Astrocyte (in vitro differentiated cells and primary cell): Measurements from ENCODE around the gene SH2D4B. TPM values are rescaled to one million over a fixed set of nuclear protein-coding genes. Genes with fewer than 3 reads are reported as not detected.
A peak's percentile ranks its signal among the peaks of the same experiment; 100 is the strongest.

Experiments
- DNase-seq: peaks from one replicate; pipeline ENCODE4 v3.0.0-alpha.2; 2010; ENCODE audit warnings: low read depth
- FAIRE-seq: peaks from 2 replicates; lab custom pipeline; 2011; peaks lifted over from hg19 to GRCh38; lab: Jason Lieb, UNC
- H2AFZ ChIP-seq: 2 replicates; pipeline ENCODE4 v1.6.0; 2012; ENCODE audit warnings: low read depth, low read length, inconsistent platforms
- H3K27ac ChIP-seq: 2 replicates; pipeline ENCODE4 v1.5.1; 2011; ENCODE audit warnings: low read depth, low read length, inconsistent platforms
- H3K27me3 ChIP-seq: 2 replicates; pipeline ENCODE4 v1.6.0; 2011; ENCODE audit warnings: low read length, inconsistent platforms; ENCODE audit not compliant: insufficient read depth
- H3K36me3 ChIP-seq: 2 replicates; pipeline ENCODE4 v1.5.1; 2011; ENCODE audit warnings: low read length, inconsistent platforms; ENCODE audit not compliant: insufficient read depth
- H3K4me1 ChIP-seq: 2 replicates; pipeline ENCODE4 v1.5.1; 2011; ENCODE audit warnings: low read length, inconsistent platforms; ENCODE audit not compliant: insufficient read depth
- H3K4me2 ChIP-seq: 2 replicates; pipeline ENCODE4 v1.6.0; 2012; ENCODE audit warnings: low read length, inconsistent platforms
- H3K4me3 ChIP-seq: 2 replicates; pipeline ENCODE4 v1.5.1; 2011; ENCODE audit warnings: low read depth, mild to moderate bottlenecking, low read length, inconsistent platforms; ENCODE audit not compliant: insufficient read depth
- H3K79me2 ChIP-seq: 2 replicates; pipeline ENCODE4 v1.6.0; 2012; ENCODE audit warnings: mild to moderate bottlenecking, low read length, inconsistent platforms; ENCODE audit not compliant: insufficient read depth
- H3K9ac ChIP-seq: 2 replicates; pipeline ENCODE4 v1.6.0; 2012; ENCODE audit warnings: mild to moderate bottlenecking, low read length, inconsistent platforms
- H3K9me3 ChIP-seq: 2 replicates; pipeline ENCODE4 v1.5.1; 2012; ENCODE audit warnings: low read depth, mild to moderate bottlenecking, low read length, inconsistent platforms; ENCODE audit not compliant: insufficient read depth
- H4K20me1 ChIP-seq: 2 replicates; pipeline ENCODE4 v1.6.0; 2012; ENCODE audit warnings: low read length, inconsistent platforms; ENCODE audit not compliant: insufficient read depth
- H3K27ac Mint-ChIP-seq: one replicate; pipeline ENCODE4 v1.8.0; 2021; ENCODE audit warnings: mild to moderate bottlenecking, mixed read lengths; ENCODE audit not compliant: unreplicated experiment
- H3K27me3 Mint-ChIP-seq: one replicate; pipeline ENCODE4 v1.8.0; 2021; ENCODE audit warnings: low read depth, mixed read lengths; ENCODE audit not compliant: unreplicated experiment
- H3K36me3 Mint-ChIP-seq: one replicate; pipeline ENCODE4 v1.8.0; 2021; ENCODE audit warnings: low read depth, mixed read lengths; ENCODE audit not compliant: unreplicated experiment
- H3K4me1 Mint-ChIP-seq: one replicate; pipeline ENCODE4 v1.8.0; 2021; ENCODE audit warnings: low read depth, mixed read lengths; ENCODE audit not compliant: unreplicated experiment
- H3K4me3 Mint-ChIP-seq: one replicate; pipeline ENCODE4 v1.8.0; 2021; ENCODE audit warnings: mild to moderate bottlenecking, moderate library complexity, mixed read lengths; ENCODE audit not compliant: unreplicated experiment
- H3K9me3 Mint-ChIP-seq: one replicate; pipeline ENCODE4 v1.8.0; 2021; ENCODE audit warnings: mild to moderate bottlenecking, mixed read lengths; ENCODE audit not compliant: unreplicated experiment
- CTCF ChIP-seq: IDR thresholded peaks from 2 replicates; pipeline ENCODE4 v1.5.1; 2011; ENCODE audit warnings: low read depth, mild to moderate bottlenecking, inconsistent platforms, low read length, moderate library complexity; ENCODE audit not compliant: insufficient read depth
- EZH2 ChIP-seq: IDR thresholded peaks from 2 replicates; pipeline ENCODE4 v1.6.1; 2012; ENCODE audit warnings: mild to moderate bottlenecking, low read length, inconsistent platforms; ENCODE audit not compliant: insufficient read depth
- total RNA-seq: library from RNA; stranded (reverse); gene quantifications from 2 replicates; pipeline ENCODE4 v1.2.1, GENCODE V29; 2021

Gene SH2D4B
- total RNA-seq, 1 donor from 2014 or later, result 0.07 TPM

- Histone ChIP-seq H3K4me1 (peaks cover 67% of the 10 kb centered on the region), H3K36me3 (peaks cover 2% of the 10 kb centered on the region), H3K9ac (peak overlapping the region; percentile 68), H3K79me2 (peaks cover 97% of the 10 kb centered on the region), H4K20me1 (peaks cover 32% of the 10 kb centered on the region), H3K27ac (peak overlapping the region; percentile 74), H2AFZ (peak overlapping the region; percentile 26), H3K9me3 (no peaks in the 10 kb centered on the region), H3K4me3 (no peak overlapping the region), H3K4me2 (peak overlapping the region; percentile 59), H3K27me3 (no peaks in the 10 kb centered on the region)
- no peak overlapping the region for H3K4me3 Mint-ChIP-seq
- no peaks in the 10 kb centered on the region for H3K27me3 Mint-ChIP-seq
- FAIRE-seq (no peak), DNase-seq (peak; percentile 95)
- no peaks in the 10 kb centered on the region for H3K9me3 Mint-ChIP-seq
- TF ChIP-seq EZH2 (no peak), CTCF (no peak)
- peaks cover 66% of the 10 kb centered on the region for H3K4me1 Mint-ChIP-seq
- peaks cover 19% of the 10 kb centered on the region for H3K36me3 Mint-ChIP-seq
- peak overlapping the region; percentile 98 for H3K27ac Mint-ChIP-seq
Observed at GRCh38 chr10:80498833-80499741, 38.6 kb upstream of the SH2D4B start.

GRCh38 chr10:80500572-80501380 lies 36.9 kb upstream of the SH2D4B start:
- H3K9me3 ChIP-seq, result no peaks in the 10 kb centered on the region
- Mint-ChIP-seq H3K27me3 (no peaks in the 10 kb centered on the region), H3K4me1 (peaks cover 77% of the 10 kb centered on the region), H3K27ac (peak overlapping the region; percentile 90), H3K4me3 (no peak overlapping the region), H3K36me3 (peaks cover 19% of the 10 kb centered on the region), H3K9me3 (no peaks in the 10 kb centered on the region)
- no peak for TF ChIP-seq CTCF
- no peak for TF ChIP-seq EZH2
- H3K9ac ChIP-seq, result peak overlapping the region; percentile 39
- H3K36me3 ChIP-seq, result peaks cover under 1% of the 10 kb centered on the region
- no peak overlapping the region for H2AFZ ChIP-seq
- no peak overlapping the region for H3K4me3 ChIP-seq
- no peak for FAIRE-seq
- H3K79me2 ChIP-seq, result peaks cover 91% of the 10 kb centered on the region
- peak overlapping the region; percentile 5 for H3K4me2 ChIP-seq
- H3K27ac ChIP-seq, result peak overlapping the region; percentile 60
- H4K20me1 ChIP-seq, result peaks cover 20% of the 10 kb centered on the region
- H3K27me3 ChIP-seq, result no peaks in the 10 kb centered on the region
- peaks cover 83% of the 10 kb centered on the region for H3K4me1 ChIP-seq
- no peak for DNase-seq
